Ectodermal cell (in vitro differentiated cells): ENCODE measurements around the gene NT5C.

Experiments
- H3K27ac ChIP-seq: 2 replicates; pipeline ENCODE4 v1.7.0; 2013; ENCODE audit warnings: mild to moderate bottlenecking, low read depth, low read length; ENCODE audit not compliant: insufficient read depth, poor library complexity, severe bottlenecking
- H3K27me3 ChIP-seq: 2 replicates; pipeline ENCODE4 v1.7.0; 2013; ENCODE audit warnings: mild to moderate bottlenecking, low read length; ENCODE audit not compliant: insufficient read depth, control insufficient read depth, poor library complexity, severe bottlenecking
- H3K36me3 ChIP-seq: one replicate; pipeline ENCODE4 v1.7.0; 2013; ENCODE audit warnings: low read length; ENCODE audit not compliant: control insufficient read depth, insufficient read depth
- H3K4me1 ChIP-seq: one replicate; pipeline ENCODE4 v1.7.0; 2013; ENCODE audit warnings: low read length; ENCODE audit not compliant: control insufficient read depth, insufficient read depth
- H3K4me3 ChIP-seq: 2 replicates; pipeline ENCODE4 v1.7.0; 2013; ENCODE audit warnings: low read depth, low read length, control low read depth; ENCODE audit not compliant: insufficient read depth
- H3K9me3 ChIP-seq: 2 replicates; pipeline ENCODE4 v1.7.0; 2013; ENCODE audit warnings: mild to moderate bottlenecking, low read length, moderate library complexity; ENCODE audit not compliant: control insufficient read depth
- WGBS, 2 experiments: methylation state at CpG; one replicate each; pipeline ENCODE4 v1.1.7; 2013; ENCODE audit warnings: missing lambda C conversion rate in 2 of 2; 5-methylcytosine and 5-hydroxymethylcytosine counted together

NT5C gene

DNA sequence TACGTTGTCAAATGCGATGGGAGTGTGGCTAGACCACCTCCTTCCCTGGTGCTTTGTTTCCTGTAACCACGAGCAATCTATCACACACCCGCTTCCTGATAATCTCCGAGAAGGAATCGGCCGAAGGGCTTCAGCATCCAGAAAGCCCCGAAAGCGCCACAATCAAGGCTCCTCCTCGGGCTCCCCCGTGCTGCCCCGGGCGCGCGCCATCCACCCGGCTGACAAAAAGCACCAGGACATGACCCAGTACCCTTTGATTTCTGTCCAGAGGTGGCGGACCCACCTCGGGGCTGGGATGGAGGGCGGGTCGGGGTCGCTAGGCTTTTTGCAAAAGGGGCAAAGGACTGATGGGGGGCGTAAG is 22.5 kb downstream of the NT5C start:
- Histone ChIP-seq H3K4me1 (peaks cover 6% of the 10 kb centered on the region), H3K9me3 (no peaks in the 10 kb centered on the region), H3K36me3 (no peaks in the 10 kb centered on the region), H3K27ac (no peak overlapping the region), H3K4me3 (peak overlapping the region; percentile 72), H3K27me3 (peaks cover 10% of the 10 kb centered on the region)
- 20 to 26% methylated on average over 22 of the region's 22 CpGs for WGBS, 2 experiments

DNA sequence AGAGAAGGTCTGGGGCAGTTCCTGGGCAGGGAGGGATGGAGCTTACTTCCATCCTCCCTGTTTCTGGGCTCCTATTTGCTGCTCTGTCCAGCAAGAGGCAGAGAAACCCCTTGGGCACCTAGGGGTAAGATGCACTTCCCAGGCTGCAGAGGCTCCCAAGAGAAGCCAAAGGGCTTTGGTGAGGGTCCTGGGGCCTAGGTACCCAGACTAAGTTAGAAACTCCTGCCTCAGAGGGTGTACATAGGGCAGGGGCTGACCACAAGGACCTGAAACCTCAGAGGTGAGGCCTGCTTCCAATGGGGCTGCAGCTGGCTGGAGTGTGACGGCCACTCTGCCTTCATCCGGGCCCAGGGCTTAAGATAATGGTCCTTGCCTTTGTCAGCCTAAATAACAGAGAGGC is 23.3 kb downstream of the NT5C start:
- H3K4me3 ChIP-seq: no peak overlapping the region
- peaks cover 10% of the 10 kb centered on the region for H3K27me3 ChIP-seq
- WGBS, 2 experiments: 92% methylated on average over 2 of the region's 2 CpGs
- no peak overlapping the region for H3K27ac ChIP-seq
- H3K4me1 ChIP-seq: peaks cover 6% of the 10 kb centered on the region
- no peaks in the 10 kb centered on the region for H3K9me3 ChIP-seq
- H3K36me3 ChIP-seq: no peaks in the 10 kb centered on the region

DNA sequence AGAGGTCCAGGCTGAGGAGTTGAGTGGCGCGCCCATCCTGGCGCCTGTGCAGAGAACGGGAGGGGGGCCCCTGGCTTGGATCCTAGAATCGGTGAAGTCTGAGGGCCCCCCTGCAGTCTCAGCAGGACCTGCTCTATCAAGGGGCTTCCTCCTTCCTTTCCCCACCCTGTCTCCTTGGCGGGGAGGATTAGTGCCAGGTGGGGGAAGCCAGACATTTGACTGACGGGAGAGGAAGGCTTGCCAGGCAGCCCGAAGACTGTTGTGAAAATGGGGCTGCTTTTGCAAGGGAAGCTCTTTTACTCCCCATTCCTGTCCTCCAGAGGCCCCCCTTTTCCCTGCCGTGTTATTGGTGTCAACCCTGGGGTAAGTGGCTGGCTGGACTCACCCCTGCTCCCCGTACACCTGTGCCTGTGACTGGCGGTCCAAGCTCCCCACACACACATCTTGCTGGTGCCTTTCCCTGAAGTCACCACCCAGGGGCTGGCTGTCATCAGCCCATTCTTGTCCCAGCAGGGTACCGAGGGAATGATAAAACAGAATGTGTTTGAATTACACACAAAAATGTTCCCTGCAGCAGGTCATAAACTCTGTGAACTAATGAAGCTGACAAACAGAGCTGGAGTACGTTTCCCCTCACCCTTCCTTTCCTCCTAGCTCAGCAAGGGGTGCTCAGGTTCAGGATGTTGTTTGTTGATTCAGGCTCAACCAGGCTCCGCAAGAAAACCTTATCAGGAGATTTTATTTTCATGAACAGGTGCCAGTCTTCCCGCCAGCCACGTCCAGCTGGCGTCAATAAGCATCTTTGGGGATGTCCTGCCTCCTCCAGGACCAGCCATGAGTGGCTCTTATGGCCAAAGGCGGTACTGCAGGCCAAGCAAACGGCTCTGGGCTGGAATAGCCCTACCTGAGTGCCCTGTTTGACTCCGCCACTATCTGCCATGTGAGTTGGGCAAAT is 26.1 kb downstream of the NT5C start:
- WGBS, 2 experiments: 64 to 70% methylated on average over 20 of the region's 20 CpGs

DNA sequence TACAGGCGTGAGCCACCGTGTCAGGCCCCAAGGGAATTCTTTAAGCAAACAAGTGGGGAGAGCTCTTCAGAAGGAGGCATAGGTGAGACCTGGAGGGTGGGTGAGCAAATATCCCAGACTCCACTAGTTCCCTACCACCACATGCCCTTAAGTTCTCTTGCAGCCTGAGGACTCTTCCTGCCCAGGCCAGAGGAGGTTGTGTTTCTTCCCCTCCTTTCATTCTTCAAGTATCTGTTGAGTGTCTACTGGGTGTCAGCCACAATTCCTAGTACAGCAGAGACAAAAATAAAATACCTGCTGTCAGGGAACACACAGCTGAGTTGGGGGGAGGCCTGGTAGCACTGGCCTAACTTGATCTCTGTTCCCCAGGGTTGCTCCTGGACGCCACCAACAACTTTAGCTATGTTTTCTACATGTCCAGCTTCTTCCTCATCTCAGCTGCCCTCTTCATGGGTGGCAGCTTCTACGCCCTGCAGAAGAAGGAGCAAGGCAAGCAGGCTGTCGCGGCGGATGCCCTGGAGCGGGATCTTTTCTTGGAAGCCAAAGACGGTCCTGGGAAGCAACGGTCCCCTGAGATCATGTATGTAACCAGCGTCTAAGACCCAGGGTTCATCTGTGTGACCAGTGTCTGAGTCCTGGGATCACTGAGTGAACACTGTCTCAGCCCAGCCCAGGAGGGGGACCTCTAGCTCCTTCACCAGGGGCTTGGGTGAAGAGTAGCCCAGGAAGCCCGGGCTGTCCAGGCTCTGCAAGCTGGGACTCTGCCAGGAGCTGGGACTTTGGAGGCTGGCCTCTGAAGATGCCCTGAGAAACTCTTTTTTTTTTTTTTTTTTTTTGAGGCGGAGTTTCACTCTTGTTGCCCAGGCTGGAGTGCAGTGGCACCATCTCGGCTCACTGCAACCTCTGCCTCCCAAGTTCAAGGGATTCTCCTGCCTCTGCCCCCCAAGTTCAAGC is 27.7 kb downstream of the NT5C start:
- Histone ChIP-seq H3K27me3 (peaks cover 8% of the 10 kb centered on the region), H3K27ac (no peak overlapping the region), H3K4me3 (no peak overlapping the region), H3K9me3 (no peaks in the 10 kb centered on the region), H3K36me3 (no peaks in the 10 kb centered on the region), H3K4me1 (peaks cover 3% of the 10 kb centered on the region)
- WGBS, 2 experiments: 90 to 93% methylated on average over 14 of the region's 14 CpGs

More for the DNA sequence above, 26.1 kb downstream of the NT5C start:
- no peaks in the 10 kb centered on the region for H3K36me3 ChIP-seq
- no peak overlapping the region for H3K4me3 ChIP-seq
- H3K9me3 ChIP-seq: no peaks in the 10 kb centered on the region
- peaks cover 10% of the 10 kb centered on the region for H3K27me3 ChIP-seq
- peaks cover 6% of the 10 kb centered on the region for H3K4me1 ChIP-seq
- no peak overlapping the region for H3K27ac ChIP-seq

DNA sequence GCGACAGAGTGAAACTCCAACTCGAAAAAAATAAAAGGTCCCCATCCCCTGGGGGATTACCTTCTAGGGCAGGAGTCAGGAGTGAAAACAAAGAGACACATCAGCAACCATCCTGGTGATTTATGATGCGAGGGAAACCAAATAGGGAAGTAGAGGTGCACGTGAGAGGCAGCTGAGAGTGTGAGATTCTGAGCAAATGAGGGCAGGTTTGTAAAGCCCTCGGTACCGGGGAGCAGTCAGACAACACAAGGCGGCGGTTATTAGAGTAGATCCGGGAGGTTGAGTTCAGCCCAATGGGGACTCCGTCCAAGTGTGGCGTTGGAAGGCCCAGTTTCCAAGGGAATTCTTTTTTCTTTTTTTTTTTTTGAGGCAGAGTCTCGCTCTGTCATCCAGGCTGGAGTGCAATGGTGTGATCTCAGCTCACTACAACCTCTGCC is 29.1 kb downstream of the NT5C start:
- Histone ChIP-seq H3K36me3 (no peaks in the 10 kb centered on the region), H3K4me1 (no peaks in the 10 kb centered on the region), H3K27ac (no peak overlapping the region), H3K9me3 (no peaks in the 10 kb centered on the region), H3K4me3 (no peak overlapping the region), H3K27me3 (no peaks in the 10 kb centered on the region)
- 78% methylated on average over 12 of the region's 12 CpGs for WGBS, 2 experiments

DNA sequence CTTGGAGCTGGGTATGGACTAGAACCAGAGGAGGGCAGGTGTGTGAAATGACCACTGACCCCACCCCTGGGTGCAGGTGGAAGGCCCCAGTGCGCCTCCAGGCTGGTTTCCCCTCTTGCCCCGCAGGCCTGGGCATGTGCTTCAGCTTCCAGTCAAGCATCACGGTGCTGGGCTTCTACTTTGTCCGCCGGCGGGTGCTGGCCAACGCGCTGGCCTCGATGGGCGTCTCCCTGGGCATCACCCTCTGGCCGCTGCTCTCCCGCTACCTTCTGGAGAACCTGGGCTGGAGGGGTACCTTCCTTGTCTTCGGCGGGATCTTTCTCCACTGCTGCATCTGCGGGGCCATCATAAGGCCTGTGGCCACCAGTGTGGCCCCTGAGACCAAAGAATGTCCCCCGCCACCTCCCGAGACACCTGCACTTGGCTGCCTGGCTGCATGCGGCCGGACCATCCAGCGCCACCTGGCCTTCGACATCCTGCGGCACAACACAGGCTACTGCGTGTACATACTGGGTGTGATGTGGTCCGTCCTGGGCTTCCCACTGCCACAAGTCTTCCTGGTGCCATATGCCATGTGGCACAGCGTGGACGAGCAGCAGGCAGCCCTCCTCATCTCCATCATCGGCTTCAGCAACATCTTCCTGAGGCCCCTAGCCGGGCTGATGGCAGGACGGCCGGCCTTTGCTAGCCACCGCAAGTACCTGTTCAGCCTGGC is 31.5 kb downstream of the NT5C start:
- H3K4me3 ChIP-seq: no peak overlapping the region
- H3K27me3 ChIP-seq: no peaks in the 10 kb centered on the region
- no peaks in the 10 kb centered on the region for H3K9me3 ChIP-seq
- H3K36me3 ChIP-seq: no peaks in the 10 kb centered on the region
- 95 to 97% methylated on average over 31 of the region's 31 CpGs for WGBS, 2 experiments
- H3K4me1 ChIP-seq: peaks cover under 1% of the 10 kb centered on the region
- H3K27ac ChIP-seq: no peak overlapping the region

DNA sequence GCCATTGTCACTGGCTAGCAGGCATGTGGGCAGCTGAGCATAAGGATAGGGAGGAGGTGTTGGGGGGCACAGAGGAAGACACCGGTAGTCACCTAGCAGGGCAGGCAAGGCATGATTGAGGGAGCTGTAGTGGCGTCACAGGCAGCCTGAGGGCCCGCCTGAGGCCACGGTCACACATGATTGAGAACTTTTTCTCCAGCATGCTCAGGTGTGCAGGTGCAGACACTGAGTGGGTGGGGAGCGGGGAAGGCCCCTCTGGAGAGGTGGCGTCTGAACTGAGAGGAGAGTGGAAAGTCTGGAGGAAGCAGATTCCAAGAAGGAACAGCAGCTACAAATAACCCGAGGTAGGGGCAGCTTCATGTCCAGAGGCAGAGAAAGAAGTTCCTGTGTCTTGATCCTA is 32.7 kb downstream of the NT5C start:
- Histone ChIP-seq H3K4me1 (peaks cover 6% of the 10 kb centered on the region), H3K36me3 (no peaks in the 10 kb centered on the region), H3K27me3 (no peaks in the 10 kb centered on the region), H3K27ac (no peak overlapping the region), H3K4me3 (no peak overlapping the region), H3K9me3 (no peaks in the 10 kb centered on the region)
- WGBS, 2 experiments: 89% methylated on average over 7 of the region's 7 CpGs

DNA sequence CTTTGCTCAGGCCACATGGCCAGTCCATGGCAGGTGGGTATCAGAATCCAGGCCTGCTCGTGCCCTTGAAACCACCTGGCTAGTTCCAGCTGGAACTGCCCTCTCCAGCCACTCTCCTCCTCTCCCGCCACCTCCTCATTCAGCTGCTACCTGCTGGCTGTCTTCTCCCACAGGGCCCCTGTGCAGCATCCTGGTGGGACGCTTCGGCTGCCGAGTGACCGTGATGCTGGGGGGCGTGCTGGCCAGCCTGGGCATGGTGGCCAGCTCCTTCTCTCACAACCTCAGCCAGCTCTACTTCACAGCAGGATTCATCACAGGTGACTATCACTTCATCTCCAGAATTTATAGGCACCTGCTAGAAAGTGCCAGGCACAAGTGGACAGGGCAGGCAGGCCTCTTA is 33.7 kb downstream of the NT5C start:
- 94 to 96% methylated on average over 7 of the region's 7 CpGs for WGBS, 2 experiments
- Histone ChIP-seq H3K27me3 (no peaks in the 10 kb centered on the region), H3K4me3 (no peak overlapping the region), H3K36me3 (no peaks in the 10 kb centered on the region), H3K4me1 (peaks cover 9% of the 10 kb centered on the region), H3K27ac (no peak overlapping the region), H3K9me3 (no peaks in the 10 kb centered on the region)

DNA sequence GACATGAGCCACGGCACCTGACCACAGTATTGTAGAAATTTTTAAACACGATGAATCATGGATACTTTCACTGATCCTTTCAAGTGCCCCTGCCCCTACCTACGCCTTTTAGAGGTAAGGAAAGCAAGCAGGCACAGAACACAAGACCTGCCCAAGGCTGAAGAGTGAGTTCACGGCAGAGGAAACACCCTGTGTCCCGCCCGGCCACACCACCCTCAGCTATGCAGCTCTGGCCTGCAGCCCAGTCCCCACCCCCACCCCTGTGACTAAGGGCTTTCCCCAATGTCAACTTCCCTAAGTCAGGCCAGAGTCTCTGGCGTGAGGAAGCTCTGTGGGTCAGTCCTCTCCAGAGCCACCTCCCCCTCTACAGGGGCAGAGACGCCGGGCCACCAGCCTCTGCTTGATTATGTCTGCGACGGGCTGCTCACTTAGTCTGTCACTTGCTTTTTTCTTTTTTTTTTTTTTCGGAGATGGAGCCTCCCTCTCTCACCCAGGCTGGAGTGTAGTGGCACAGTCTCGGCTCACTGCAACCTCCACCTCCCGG is 35.4 kb downstream of the NT5C start:
- no peak overlapping the region for H3K4me3 ChIP-seq
- WGBS, 2 experiments: 85 to 87% methylated on average over 11 to 14 of the region's 14 CpGs
- no peaks in the 10 kb centered on the region for H3K36me3 ChIP-seq
- no peak overlapping the region for H3K27ac ChIP-seq
- H3K4me1 ChIP-seq: peaks cover 21% of the 10 kb centered on the region
- H3K9me3 ChIP-seq: no peaks in the 10 kb centered on the region
- no peaks in the 10 kb centered on the region for H3K27me3 ChIP-seq
